ENCODE data around the gene CORO2B.

Gene CORO2B

GRCh38 chr15:68578980-68579935 lies at the start of gene CORO2B:
Gene CORO2B (plus strand): TSS chr15:68578993. CDS start chr15:68579263, 270 bp downstream.
- no peaks in the 10 kb centered on the region for H4K20me1 ChIP-seq (ENCODE audit: low read depth, low read length)
- no peaks in the 10 kb centered on the region for H3K36me3 ChIP-seq (ENCODE audit: low read length)
- H2AFZ ChIP-seq (ENCODE audit: low read depth, low read length, severe bottlenecking): peak within 1 kb of the TSS; percentile 49
- no peaks in the 10 kb centered on the region; the same call in 1 of the 2 replicates for H3K27me3 ChIP-seq (ENCODE audit: low read length)
- peak within 1 kb of the TSS; percentile 55 for H3K4me2 ChIP-seq (ENCODE audit: low read depth, low read length, poor library complexity, severe bottlenecking)
- H3K9ac ChIP-seq (ENCODE audit: low read length): peak within 1 kb of the TSS; percentile 40; the same call in 1 of the 2 replicates
- H3K9me2 ChIP-seq (replicated peaks; ENCODE audit: insufficient read depth, low read length): no peaks in the 10 kb centered on the region
- TF ChIP-seq CTCF (IDR thresholded peaks at IDR 0.05; ENCODE audit: insufficient read depth, low read length, poor library complexity, severe bottlenecking): no peak
- no peak; the same call in 1 of the 2 replicates for TF ChIP-seq EZH2phosphoT487 (conservative IDR thresholded peaks at IDR 0.05; ENCODE audit: low read length)
- H3K27ac ChIP-seq (ENCODE audit: low read depth, low read length): no peak within 1 kb of the TSS
- H3K79me2 ChIP-seq (ENCODE audit: insufficient read depth, low read length): no peaks in the 10 kb centered on the region
- H3K4me3 ChIP-seq (ENCODE audit: insufficient read depth, low read length, poor library complexity, severe bottlenecking): peak within 1 kb of the TSS; percentile 47
- no peaks in the 10 kb centered on the region for H3F3A ChIP-seq (ENCODE audit: insufficient read depth)
- no peaks in the 10 kb centered on the region for H3K9me3 ChIP-seq (ENCODE audit: insufficient read depth, low read length)

- no peak overlapping the region for H2AFZ ChIP-seq (ENCODE audit: low read depth, low read length, severe bottlenecking)
- no peaks in the 10 kb centered on the region for H3K9me3 ChIP-seq (ENCODE audit: insufficient read depth, low read length)
- H3K9me2 ChIP-seq (replicated peaks; ENCODE audit: insufficient read depth, low read length): no peaks in the 10 kb centered on the region
- H3K9ac ChIP-seq (ENCODE audit: low read length): no peak overlapping the region
- H3K36me3 ChIP-seq (ENCODE audit: low read length): no peaks in the 10 kb centered on the region
- H3F3A ChIP-seq (ENCODE audit: insufficient read depth): no peaks in the 10 kb centered on the region
- TF ChIP-seq CTCF (IDR thresholded peaks at IDR 0.05; ENCODE audit: insufficient read depth, low read length, poor library complexity, severe bottlenecking) (no peak), EZH2phosphoT487 (conservative IDR thresholded peaks at IDR 0.05; ENCODE audit: low read length) (no peak)
- H4K20me1 ChIP-seq (ENCODE audit: low read depth, low read length): no peaks in the 10 kb centered on the region
- no peak overlapping the region for H3K4me3 ChIP-seq (ENCODE audit: insufficient read depth, low read length, poor library complexity, severe bottlenecking)
- no peaks in the 10 kb centered on the region for H3K79me2 ChIP-seq (ENCODE audit: insufficient read depth, low read length)
- no peak overlapping the region for H3K27ac ChIP-seq (ENCODE audit: low read depth, low read length)
- H3K27me3 ChIP-seq (ENCODE audit: low read length): no peaks in the 10 kb centered on the region
- no peak overlapping the region for H3K4me2 ChIP-seq (ENCODE audit: low read depth, low read length, poor library complexity, severe bottlenecking)
Measured at GRCh38 chr15:68531387-68532179, 47.2 kb upstream of the CORO2B start.

- no peak for TF ChIP-seq CTCF (IDR thresholded peaks at IDR 0.05; ENCODE audit: insufficient read depth, low read length, poor library complexity, severe bottlenecking)
- TF ChIP-seq EZH2phosphoT487 (conservative IDR thresholded peaks at IDR 0.05; ENCODE audit: low read length): no peak
- Histone ChIP-seq H2AFZ (ENCODE audit: low read depth, low read length, severe bottlenecking) (no peak overlapping the region), H3K36me3 (ENCODE audit: low read length) (no peaks in the 10 kb centered on the region), H3K27ac (ENCODE audit: low read depth, low read length) (no peak overlapping the region), H3K79me2 (ENCODE audit: insufficient read depth, low read length) (no peaks in the 10 kb centered on the region), H3K9me3 (ENCODE audit: insufficient read depth, low read length) (peaks cover 4% of the 10 kb centered on the region; the same call in 1 of the 2 replicates), H3K4me2 (ENCODE audit: low read depth, low read length, poor library complexity, severe bottlenecking) (no peak overlapping the region), H3F3A (ENCODE audit: insufficient read depth) (no peaks in the 10 kb centered on the region), H4K20me1 (ENCODE audit: low read depth, low read length) (no peaks in the 10 kb centered on the region), H3K9ac (ENCODE audit: low read length) (no peak overlapping the region), H3K27me3 (ENCODE audit: low read length) (0 out of 2 replicates have a peak, but pooled peaks cover 2% of the 10 kb centered on the region), H3K9me2 (replicated peaks; ENCODE audit: insufficient read depth, low read length) (no peaks in the 10 kb centered on the region), H3K4me3 (ENCODE audit: insufficient read depth, low read length, poor library complexity, severe bottlenecking) (no peak overlapping the region)
Measured at GRCh38 chr15:68536331-68537095, 42.3 kb upstream of the CORO2B start.
